Measurements from ENCODE around the gene POMT1.

POMT1 gene

DNA sequence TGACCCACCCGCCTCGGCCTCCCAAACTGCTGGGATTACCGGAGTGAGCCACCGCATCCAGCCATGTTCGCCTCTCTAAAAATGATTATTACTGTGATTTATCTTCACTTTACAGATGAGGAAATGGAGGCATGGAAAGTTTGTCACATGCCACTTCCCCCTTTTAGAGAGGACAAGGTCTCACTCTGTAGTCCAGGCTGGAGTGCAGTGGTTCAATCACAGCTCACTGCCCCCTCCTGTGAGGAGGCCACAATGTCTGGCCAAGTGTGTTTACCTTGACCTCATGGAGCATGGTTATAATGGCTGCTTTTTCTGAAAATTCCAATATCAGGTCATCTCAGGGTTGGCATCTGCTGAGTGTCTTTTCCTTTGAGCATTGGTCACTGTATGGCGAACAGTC is 49.3 kb downstream of the POMT1 start:
- no peak overlapping the region for H3K27ac ChIP-seq
- H2AFZ ChIP-seq (ENCODE audit: low read depth): no peak overlapping the region
- no peaks in the 10 kb centered on the region for H4K20me1 ChIP-seq (ENCODE audit: insufficient read depth)
- no peak overlapping the region for H3K4me3 ChIP-seq (IDR thresholded peaks at IDR 0.05; ENCODE audit: insufficient read depth, low read depth, low read length)
- H3K27me3 ChIP-seq (ENCODE audit: insufficient read depth, low read depth): peaks cover 9% of the 10 kb centered on the region; the same call in 1 of the 2 replicates
- H3K79me2 ChIP-seq (ENCODE audit: insufficient read depth, low read depth): no peaks in the 10 kb centered on the region
- no peak overlapping the region for H3K4me2 ChIP-seq
- no peaks in the 10 kb centered on the region for H3K36me3 ChIP-seq (ENCODE audit: insufficient read depth)
- no peaks in the 10 kb centered on the region for H3K4me1 ChIP-seq (ENCODE audit: low read depth, poor library complexity, severe bottlenecking)
- no peak for TF ChIP-seq CTCF (conservative IDR thresholded peaks at IDR 0.05; ENCODE audit: low read depth, low read length)
- no peak overlapping the region for H3K9ac ChIP-seq

- Histone ChIP-seq H3K4me1 (ENCODE audit: low read depth, poor library complexity, severe bottlenecking) (no peaks in the 10 kb centered on the region), H4K20me1 (ENCODE audit: insufficient read depth) (no peaks in the 10 kb centered on the region), H3K4me3 (IDR thresholded peaks at IDR 0.05; ENCODE audit: insufficient read depth, low read depth, low read length) (no peak overlapping the region), H3K27ac (no peak overlapping the region), H3K27me3 (ENCODE audit: insufficient read depth, low read depth) (no peaks in the 10 kb centered on the region; the same call in 1 of the 2 replicates), H3K36me3 (ENCODE audit: insufficient read depth) (no peaks in the 10 kb centered on the region), H3K4me2 (no peak overlapping the region), H3K9ac (no peak overlapping the region), H3K79me2 (ENCODE audit: insufficient read depth, low read depth) (no peaks in the 10 kb centered on the region), H2AFZ (ENCODE audit: low read depth) (no peak overlapping the region)
- TF ChIP-seq CTCF (conservative IDR thresholded peaks at IDR 0.05; ENCODE audit: low read depth, low read length): no peak
These were observed 51.5 kb downstream of the POMT1 start for GRCh38 chr9:131554087-131554842.

- no peak overlapping the region for H3K4me3 ChIP-seq (IDR thresholded peaks at IDR 0.05; ENCODE audit: insufficient read depth, low read depth, low read length)
- H3K9ac ChIP-seq: no peak overlapping the region
- H3K79me2 ChIP-seq (ENCODE audit: insufficient read depth, low read depth): no peaks in the 10 kb centered on the region
- no peak overlapping the region for H2AFZ ChIP-seq (ENCODE audit: low read depth)
- no peaks in the 10 kb centered on the region for H4K20me1 ChIP-seq (ENCODE audit: insufficient read depth)
- H3K4me1 ChIP-seq (ENCODE audit: low read depth, poor library complexity, severe bottlenecking): no peaks in the 10 kb centered on the region
- no peaks in the 10 kb centered on the region; the same call in 1 of the 2 replicates for H3K27me3 ChIP-seq (ENCODE audit: insufficient read depth, low read depth)
- no peak for TF ChIP-seq CTCF (conservative IDR thresholded peaks at IDR 0.05; ENCODE audit: low read depth, low read length)
- H3K4me2 ChIP-seq: no peak overlapping the region
- no peaks in the 10 kb centered on the region for H3K36me3 ChIP-seq (ENCODE audit: insufficient read depth)
- H3K27ac ChIP-seq: no peak overlapping the region
These were observed 52.2 kb downstream of the POMT1 start for GRCh38 chr9:131554843-131555351.

DNA sequence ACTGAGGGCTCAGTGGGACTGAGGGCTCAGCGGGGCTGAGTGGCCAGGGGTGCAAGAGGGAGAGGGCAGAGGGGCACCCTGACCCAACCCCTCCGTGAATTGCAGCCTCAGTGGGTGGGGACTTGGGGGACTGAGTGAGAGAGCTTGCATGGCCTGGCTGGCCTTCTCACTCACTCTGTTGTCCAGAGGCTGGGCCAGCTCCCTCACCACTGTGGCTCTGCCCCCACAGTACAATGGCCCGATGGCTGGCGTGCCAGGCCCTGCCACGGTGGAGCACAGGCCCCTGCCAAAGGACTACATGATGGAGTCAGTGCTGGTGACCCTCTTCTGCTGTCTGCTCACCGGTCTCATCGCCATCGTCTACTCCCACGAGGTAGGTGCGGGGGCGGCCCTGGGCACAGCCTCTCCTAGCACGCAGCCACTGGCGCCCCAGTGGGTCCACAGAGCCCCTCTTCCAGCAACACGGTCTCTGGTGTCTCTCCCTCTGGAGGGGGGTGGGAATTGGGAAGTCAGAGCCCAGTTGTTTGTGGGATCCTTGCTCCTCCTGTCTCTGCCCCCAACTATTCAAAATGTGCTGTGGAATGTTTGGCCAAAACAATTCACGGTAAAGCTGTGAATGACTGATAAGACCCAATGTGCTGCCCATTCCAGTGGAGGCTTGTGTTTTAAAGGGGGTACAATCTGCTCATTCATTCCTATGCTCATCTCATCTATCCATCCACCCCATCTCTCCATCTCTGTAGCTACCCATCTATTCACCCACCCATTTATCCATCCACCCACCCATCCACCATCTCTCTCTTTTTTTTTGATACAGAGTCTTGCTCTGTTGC is 53.3 kb downstream of the POMT1 start:
- no peak for TF ChIP-seq CTCF (conservative IDR thresholded peaks at IDR 0.05; ENCODE audit: low read depth, low read length)
- Histone ChIP-seq H3K9ac (no peak overlapping the region), H3K27me3 (ENCODE audit: insufficient read depth, low read depth) (no peaks in the 10 kb centered on the region), H3K27ac (no peak overlapping the region), H2AFZ (ENCODE audit: low read depth) (no peak overlapping the region), H4K20me1 (ENCODE audit: insufficient read depth) (no peaks in the 10 kb centered on the region), H3K79me2 (ENCODE audit: insufficient read depth, low read depth) (no peaks in the 10 kb centered on the region), H3K4me3 (IDR thresholded peaks at IDR 0.05; ENCODE audit: insufficient read depth, low read depth, low read length) (no peak overlapping the region), H3K4me1 (ENCODE audit: low read depth, poor library complexity, severe bottlenecking) (no peaks in the 10 kb centered on the region), H3K4me2 (no peak overlapping the region), H3K36me3 (ENCODE audit: insufficient read depth) (no peaks in the 10 kb centered on the region)

Measured in KMS-11 (cell line).